ENCODE results near the gene MANEAL. TPM values are rescaled to one million over a fixed set of nuclear protein-coding genes. Genes with fewer than 3 reads are reported as not detected.

The MANEAL gene, protein sequence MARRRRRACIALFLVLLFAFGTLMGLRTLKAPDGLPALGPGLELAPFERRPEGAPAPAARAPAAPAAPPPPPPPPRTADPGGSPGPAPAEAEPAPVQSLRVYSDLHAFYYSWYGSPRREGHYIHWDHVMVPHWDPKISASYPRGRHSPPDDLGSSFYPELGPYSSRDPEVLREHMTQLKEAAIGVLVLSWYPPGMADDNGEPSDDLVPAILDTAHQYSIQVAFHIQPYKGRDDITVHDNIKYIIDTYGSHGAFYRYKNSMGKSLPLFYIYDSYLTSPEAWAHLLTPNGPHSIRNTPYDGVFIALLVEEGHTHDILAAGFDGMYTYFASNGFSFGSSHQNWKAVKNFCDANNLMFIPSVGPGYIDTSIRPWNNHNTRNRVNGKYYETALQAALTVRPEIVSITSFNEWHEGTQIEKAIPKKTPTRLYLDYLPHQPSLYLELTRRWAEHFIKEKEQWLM
- 21.3 to 25.5 TPM (median 24.6 TPM) in 5 replicates for total RNA-seq (2022; extraction: Qiagen RNA extraction; ENCODE audit: low read depth)

DNA sequence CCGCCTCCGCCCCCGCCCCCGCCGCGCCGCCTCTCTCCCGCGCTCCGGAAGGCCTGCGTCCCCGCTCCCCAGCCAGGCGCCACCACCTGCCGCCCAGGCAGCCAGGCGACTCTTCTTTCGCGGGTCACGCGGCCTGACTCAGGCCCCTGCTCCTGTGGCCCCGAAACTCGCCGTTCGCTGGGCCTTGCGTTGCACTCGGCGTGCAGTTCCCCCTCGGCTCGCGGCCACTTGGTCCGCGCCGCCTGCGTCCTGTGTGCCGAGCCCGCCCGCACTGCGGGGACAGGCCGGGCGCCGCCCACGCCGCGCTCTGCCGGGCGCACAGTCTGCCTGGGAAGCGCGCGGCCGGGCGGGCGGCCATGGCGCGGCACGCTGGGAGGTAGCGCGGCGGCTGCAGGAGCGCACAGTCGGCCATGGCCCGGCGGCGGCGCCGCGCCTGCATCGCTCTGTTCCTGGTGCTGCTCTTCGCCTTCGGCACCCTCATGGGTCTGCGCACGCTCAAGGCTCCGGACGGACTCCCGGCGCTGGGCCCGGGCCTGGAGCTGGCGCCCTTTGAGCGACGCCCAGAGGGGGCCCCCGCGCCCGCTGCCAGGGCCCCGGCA, at the start of gene MANEAL:
TSS of gene MANEAL (plus strand) at position 75 of the 599 bp plus-strand sequence. CDS start at position 411, 336 bp downstream.

DNA sequence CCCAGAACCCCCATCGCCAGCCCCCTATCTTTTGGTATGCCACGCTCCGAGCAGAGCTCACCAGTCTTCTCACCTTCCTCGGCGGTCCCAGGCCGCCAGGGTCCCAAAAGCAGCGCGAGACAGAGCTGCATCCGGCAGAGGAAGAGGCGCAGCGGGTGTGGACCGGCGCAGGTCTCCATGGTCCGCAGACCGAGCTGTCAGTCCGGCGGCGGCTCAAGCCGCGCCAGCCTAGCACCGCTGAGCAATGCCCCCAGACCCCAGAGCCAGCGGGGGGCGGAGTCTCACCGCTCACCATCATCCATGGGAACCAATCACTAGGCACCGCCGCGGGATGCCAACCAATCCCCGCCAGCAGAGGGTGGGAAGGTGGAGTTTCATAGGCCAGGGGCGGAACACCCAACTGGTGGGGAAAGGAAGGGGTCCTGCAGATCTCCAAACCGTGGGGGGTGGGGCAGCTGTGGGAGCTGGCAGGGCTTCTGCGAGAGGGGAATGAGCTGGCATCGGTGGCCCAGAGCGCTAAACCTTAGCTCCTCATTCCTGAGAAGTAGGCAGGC, 28.7 kb upstream of the MANEAL start, which contains the start of gene EPHA10:
TSS of gene EPHA10 (minus strand) at position 233 of the 554 bp plus-strand sequence. CDS start at position 179, 54 bp downstream.

DNA sequence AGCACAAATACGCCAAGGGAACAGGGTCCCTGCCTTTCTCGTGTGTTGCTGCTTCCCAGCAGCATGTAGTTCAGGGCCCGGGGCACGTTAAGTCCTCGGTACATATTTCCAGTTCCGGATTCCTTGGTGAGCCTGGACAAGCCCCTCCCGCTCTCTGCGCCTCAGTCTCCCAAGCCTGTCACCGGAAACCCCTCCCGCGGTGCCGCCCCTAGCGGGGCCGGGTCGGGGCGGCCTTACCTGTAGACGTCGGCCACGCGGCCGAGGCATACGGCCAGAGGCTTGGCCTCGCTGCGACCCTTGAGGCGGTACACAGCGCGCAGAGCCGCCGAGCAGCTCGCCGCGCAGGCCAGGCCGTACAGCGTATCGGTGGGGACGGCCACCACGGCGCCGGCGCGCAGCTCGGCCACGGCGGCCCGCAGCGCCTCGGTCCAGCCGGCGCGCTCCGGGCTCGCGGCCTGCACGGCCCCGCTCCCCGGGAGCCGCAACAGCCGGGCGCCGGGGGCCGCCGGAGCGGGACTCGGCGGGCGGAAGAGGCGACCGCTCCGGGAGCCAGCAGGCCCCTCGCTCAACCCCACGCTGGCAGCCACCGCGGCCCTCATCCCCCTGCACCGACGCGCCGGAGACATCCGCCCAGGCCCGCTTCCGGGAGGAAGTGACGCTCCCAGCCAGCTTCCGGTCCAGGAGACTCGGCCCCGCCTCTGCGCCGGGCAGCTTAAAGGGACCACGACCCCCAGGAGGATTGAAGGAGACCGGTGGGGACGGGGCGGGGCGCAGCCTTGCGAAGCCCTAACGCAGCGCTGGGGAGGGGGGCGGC, 14.1 kb downstream of the MANEAL start, which contains the start of the genes C1orf122 and YRDC:
TSS of gene C1orf122 (plus strand) at position 236 of the 814 bp plus-strand sequence. CDS start 615 bp downstream, outside the sequence.
TSS of gene YRDC (minus strand) at position 654 of the 814 bp plus-strand sequence. CDS start at position 626, 28 bp downstream.

Other genes with a start within 250 kb of the MANEAL start
- gene SNIP1, start 239.6 kb upstream of the MANEAL start, total RNA-seq (2022; extraction: Qiagen RNA extraction; ENCODE audit: low read depth) = 9.0 to 14.5 TPM (median 13.0 TPM) in 5 replicates
- 0.05 to 0.38 TPM (median 0.05 TPM) in 3 of 5 replicates, not detected in the others for gene DNALI1, start 236.9 kb upstream of the MANEAL start, total RNA-seq (2022; extraction: Qiagen RNA extraction; ENCODE audit: low read depth)
- 49.7 to 58.3 TPM (median 57.0 TPM) in 5 replicates for gene GNL2, start 197.9 kb upstream of the MANEAL start, total RNA-seq (2022; extraction: Qiagen RNA extraction; ENCODE audit: low read depth)
- 0.08 to 0.15 TPM (median 0.11 TPM) in 4 of 5 replicates, not detected in the other for gene RSPO1, start 159.0 kb upstream of the MANEAL start, total RNA-seq (2022; extraction: Qiagen RNA extraction; ENCODE audit: low read depth)
- 44.9 to 49.2 TPM (median 46.5 TPM) in 5 replicates for gene CDCA8, start 101.3 kb upstream of the MANEAL start, total RNA-seq (2022; extraction: Qiagen RNA extraction; ENCODE audit: low read depth)
- gene EPHA10, start 28.7 kb upstream of the MANEAL start, total RNA-seq (2022; extraction: Qiagen RNA extraction; ENCODE audit: low read depth) = 0.96 to 2.1 TPM (median 1.3 TPM) in 5 replicates
- 38.4 to 66.0 TPM (median 58.1 TPM) in 5 replicates for gene C1orf122, start 13.9 kb downstream of the MANEAL start, total RNA-seq (2022; extraction: Qiagen RNA extraction; ENCODE audit: low read depth)
- gene YRDC, start 14.4 kb downstream of the MANEAL start, total RNA-seq (2022; extraction: Qiagen RNA extraction; ENCODE audit: low read depth) = 11.7 to 19.1 TPM (median 17.7 TPM) in 5 replicates
- 4.4 to 5.4 TPM (median 5.2 TPM) in 5 replicates for gene MTF1, start 65.7 kb downstream of the MANEAL start, total RNA-seq (2022; extraction: Qiagen RNA extraction; ENCODE audit: low read depth)
- 3.1 to 4.8 TPM (median 4.6 TPM) in 5 replicates for gene INPP5B, start 153.2 kb downstream of the MANEAL start, total RNA-seq (2022; extraction: Qiagen RNA extraction; ENCODE audit: low read depth)
- 48.4 to 88.9 TPM (median 52.5 TPM) in 5 replicates for gene SF3A3, start 196.2 kb downstream of the MANEAL start, total RNA-seq (2022; extraction: Qiagen RNA extraction; ENCODE audit: low read depth)
- gene FHL3, start 211.7 kb downstream of the MANEAL start, total RNA-seq (2022; extraction: Qiagen RNA extraction; ENCODE audit: low read depth) = 8.9 to 9.7 TPM (median 9.5 TPM) in 5 replicates
- gene UTP11, start 218.9 kb downstream of the MANEAL start, total RNA-seq (2022; extraction: Qiagen RNA extraction; ENCODE audit: low read depth) = 41.0 to 64.8 TPM (median 45.2 TPM) in 5 replicates